Choroid plexus epithelial cell (primary cell): ENCODE results near the gene ZSWIM9.

ENCODE experiments used
- DNase-seq: peaks from one replicate; pipeline ENCODE4 v3.0.0-alpha.2; 2010; ENCODE audit warnings: low read depth
- H3K4me3 ChIP-seq: 2 replicates; pipeline ENCODE4 v1.5.1; 2011; ENCODE audit warnings: low read depth, mild to moderate bottlenecking, control low read depth, low read length, moderate library complexity
- TF ChIP-seq, protein P1 (sequence below): conservative IDR thresholded peaks from 2 replicates; pipeline ENCODE4 v1.5.1; 2011; ENCODE audit warnings: low read depth, mild to moderate bottlenecking, control low read depth, inconsistent platforms, low read length, moderate library complexity

ZSWIM9 gene

DNA sequence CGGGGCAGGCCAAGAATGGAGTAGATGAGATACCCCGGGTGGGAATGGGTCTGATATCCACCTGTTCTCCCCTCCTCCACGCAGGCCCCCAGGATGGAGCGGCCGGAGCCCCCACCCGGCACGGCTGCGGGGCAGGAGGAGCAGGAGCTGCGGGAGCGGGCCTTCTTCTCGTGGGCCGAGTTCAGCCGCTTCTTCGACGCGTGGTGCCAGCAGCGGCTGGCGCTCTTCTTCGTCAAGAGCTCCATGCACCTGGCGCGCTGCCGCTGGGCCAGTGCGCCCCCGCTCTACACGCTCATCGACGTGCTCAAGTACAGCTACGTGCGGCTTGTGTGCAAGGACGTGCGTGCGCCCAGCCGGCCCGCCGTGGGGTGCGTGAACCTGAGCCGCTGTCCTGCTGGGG is 1.2 kb downstream of the ZSWIM9 start:
- DNase-seq, result no peak

DNA sequence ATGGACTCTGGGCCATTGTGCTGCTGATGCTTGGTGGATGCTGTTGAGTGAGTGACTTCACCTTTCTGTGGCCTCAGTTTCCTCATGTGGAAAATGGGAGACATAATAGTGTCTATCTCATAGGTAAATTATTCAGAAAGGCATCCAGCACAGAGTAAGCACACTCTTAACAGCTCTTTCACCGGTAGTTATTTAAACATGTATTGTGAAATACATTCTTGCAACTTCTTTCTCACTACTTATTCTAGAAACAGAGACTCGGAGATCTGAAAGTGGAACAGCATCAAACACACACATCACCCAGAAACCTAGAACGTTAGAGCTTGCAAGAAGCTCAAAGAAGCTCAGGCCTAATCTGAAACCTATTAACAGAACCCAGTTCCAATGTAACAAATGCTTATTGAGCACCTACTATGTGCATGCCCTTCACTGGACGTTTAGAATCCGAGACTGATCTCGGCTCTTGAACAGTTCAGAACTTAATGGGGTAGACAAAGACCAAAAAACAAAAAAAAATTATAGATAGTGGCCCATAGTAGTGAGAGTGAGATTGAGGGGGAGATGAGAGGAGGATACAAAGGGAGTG is 4.1 kb downstream of the ZSWIM9 start:
- no peak for DNase-seq
- TF ChIP-seq, protein P1, sequence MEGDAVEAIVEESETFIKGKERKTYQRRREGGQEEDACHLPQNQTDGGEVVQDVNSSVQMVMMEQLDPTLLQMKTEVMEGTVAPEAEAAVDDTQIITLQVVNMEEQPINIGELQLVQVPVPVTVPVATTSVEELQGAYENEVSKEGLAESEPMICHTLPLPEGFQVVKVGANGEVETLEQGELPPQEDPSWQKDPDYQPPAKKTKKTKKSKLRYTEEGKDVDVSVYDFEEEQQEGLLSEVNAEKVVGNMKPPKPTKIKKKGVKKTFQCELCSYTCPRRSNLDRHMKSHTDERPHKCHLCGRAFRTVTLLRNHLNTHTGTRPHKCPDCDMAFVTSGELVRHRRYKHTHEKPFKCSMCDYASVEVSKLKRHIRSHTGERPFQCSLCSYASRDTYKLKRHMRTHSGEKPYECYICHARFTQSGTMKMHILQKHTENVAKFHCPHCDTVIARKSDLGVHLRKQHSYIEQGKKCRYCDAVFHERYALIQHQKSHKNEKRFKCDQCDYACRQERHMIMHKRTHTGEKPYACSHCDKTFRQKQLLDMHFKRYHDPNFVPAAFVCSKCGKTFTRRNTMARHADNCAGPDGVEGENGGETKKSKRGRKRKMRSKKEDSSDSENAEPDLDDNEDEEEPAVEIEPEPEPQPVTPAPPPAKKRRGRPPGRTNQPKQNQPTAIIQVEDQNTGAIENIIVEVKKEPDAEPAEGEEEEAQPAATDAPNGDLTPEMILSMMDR, result no peak
- no peak overlapping the region for H3K4me3 ChIP-seq

More for the DNA sequence above, 1.2 kb downstream of the ZSWIM9 start:
- H3K4me3 ChIP-seq, result no peak overlapping the region
- TF ChIP-seq, protein P1, result no peak

DNA sequence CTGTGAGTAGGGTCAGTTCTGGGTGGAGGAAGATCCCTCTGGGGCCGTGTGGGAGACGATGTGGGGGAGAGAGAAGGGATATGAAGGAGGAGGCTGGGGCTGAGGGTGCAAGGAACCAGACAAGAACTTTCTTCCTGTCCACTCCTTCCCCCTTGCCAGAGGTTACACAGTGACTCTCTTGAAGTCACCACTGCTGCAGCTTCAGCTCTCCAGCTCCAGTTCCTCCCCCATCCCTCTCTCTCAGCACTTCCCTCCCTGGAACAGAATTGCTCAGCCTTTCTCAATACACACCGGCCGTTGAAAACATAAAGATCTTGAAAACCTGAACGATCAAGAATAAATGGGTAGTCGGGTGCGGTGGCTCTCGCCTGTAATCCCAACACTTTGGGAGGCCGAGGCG is 5.1 kb downstream of the ZSWIM9 start:
- TF ChIP-seq, protein P1, result no peak
- no peak overlapping the region for H3K4me3 ChIP-seq
- no peak for DNase-seq

DNA sequence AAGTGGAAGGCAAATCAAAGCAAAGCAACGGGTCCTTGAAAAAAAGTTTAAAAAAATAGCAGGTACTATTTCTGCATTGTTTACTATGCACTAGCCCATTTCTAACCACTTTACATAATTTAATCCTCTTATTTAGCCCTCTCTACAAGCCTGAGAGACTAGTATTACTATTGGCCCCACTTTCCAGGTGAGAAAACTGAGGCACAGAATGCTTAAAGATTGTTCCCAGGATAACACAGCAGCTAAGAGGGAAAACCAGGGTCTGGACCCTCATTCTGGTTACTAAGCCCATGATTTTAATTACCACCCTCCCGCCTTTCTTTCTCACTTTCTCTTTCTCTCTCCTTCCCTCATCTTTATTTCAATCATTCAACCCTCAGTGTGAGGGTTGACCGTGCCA is 5.7 kb downstream of the ZSWIM9 start:
- H3K4me3 ChIP-seq, result no peak overlapping the region
- TF ChIP-seq, protein P1, result no peak
- DNase-seq, result no peak

DNA sequence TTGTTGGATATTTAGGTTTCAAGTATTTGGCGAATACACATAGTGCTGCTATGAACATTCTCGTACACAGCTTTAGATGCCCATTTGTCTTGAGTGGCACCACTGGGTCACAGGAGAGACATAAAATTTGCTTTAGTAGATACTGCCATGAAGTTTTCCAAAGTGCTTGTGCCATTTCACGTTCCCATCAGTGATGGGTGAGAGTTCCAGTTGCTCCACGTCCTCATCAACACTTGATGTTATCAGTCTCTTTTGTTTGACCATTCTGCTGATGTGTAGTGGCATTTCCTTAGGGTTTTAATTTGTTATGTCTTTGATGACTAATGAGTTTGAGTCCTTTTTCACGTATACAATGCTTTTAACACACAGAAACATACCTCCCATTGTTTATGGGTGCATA is 11.0 kb downstream of the ZSWIM9 start:
- DNase-seq, result no peak
- no peak overlapping the region for H3K4me3 ChIP-seq
- TF ChIP-seq, protein P1, result no peak

DNA sequence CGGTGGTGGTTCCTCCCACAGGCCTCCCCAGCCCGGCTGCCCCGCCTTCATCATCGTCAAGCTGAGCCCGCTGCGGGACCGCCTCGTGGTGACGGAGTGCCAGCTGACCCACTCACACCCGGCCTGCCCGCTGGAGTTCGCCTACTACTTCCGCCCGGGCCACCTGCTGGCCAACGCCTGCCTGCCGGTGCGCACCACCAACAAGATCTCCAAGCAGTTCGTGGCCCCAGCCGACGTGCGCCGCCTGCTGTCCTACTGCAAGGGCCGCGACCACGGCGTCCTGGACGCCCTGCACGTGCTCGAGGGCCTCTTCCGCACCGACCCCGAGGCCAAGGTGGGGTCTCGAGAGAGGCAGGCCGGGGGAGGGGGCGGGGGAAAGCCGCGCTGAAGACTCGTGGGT is 12.0 kb downstream of the ZSWIM9 start:
- TF ChIP-seq, protein P1, result peak; percentile 13
- no peak for DNase-seq

DNA sequence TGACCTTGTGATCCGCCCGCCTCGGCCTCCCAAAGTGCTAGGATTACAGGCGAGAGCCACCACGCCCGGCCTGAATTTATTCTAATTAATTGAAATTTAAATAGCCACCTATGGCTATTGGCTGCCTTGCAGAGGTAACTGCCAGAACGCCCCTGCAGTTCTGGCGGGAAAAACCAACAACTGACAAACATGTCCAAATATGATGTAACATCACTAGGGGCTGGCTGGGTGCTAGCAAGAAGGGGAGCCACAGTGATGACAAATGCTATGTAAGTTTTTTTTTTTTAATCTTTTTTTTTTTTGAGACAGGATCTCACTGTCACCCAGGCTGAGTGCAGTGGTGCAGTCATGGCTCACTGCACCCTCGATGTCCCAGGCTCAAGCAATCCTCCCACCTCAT is 12.9 kb downstream of the ZSWIM9 start:
- no peak overlapping the region for H3K4me3 ChIP-seq
- TF ChIP-seq, protein P1, result no peak
- DNase-seq, result no peak

More for the DNA sequence above, 12.0 kb downstream of the ZSWIM9 start:
- H3K4me3 ChIP-seq, result no peak overlapping the region
